MM.1S (cell line): ENCODE data around the gene ATP23.

Experiments
- CTCF ChIP-seq: fragments of 300-600 bp; sonication (generic); IDR thresholded peaks from 2 replicates; pipeline ENCODE4 v1.5.1; 2016; ENCODE audit warnings: antibody characterized with exemption, low read length, mixed read lengths
- EZH2phosphoT487 ChIP-seq: fragments of 300-600 bp; sonication (generic); IDR thresholded peaks from 2 replicates; pipeline ENCODE4 v1.6.1; 2018; ENCODE audit warnings: antibody characterized with exemption, low read length

DNA sequence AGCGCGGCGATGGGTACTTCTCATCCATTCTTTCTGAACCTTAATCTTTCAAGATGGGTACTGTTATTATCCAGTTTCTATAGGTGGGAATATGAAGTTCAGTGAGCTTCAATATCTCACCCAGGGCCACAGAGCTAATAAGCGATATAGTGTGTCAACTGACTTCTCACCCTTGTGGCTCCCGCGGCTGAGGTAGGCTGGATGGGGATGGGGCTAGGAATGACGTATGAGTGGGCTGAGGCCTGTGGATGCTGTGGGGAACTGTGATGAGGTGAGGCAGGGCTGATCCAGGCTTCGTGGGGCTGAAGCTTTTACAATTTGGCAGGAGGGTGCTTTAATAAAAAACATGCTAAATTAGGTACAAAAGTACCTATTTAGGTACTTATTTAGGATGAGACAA is 32.9 kb upstream of the ATP23 start:
- no peak for TF ChIP-seq CTCF
- no peak for TF ChIP-seq EZH2phosphoT487
